GM18951 (cell line): ENCODE results near the gene STXBP6.

ENCODE experiments used
- POLR2A ChIP-seq: IDR thresholded peaks from 4 replicates; pipeline ENCODE4 v1.6.1; 2011; ENCODE audit warnings: mild to moderate bottlenecking; ENCODE audit not compliant: insufficient read length, insufficient read depth; ENCODE audit errors: extremely low read depth
- in situ Hi-C: fragments of 300-500 bp; cut with MboI; formaldehyde crosslinking; loops from one replicate; pipeline ENCODE4 v1.12.0; 2022; ENCODE audit warnings: low sequenced_read_pairs, mixed read lengths, inconsistent platforms; ENCODE audit not compliant: unreplicated experiment

Gene STXBP6

GRCh38 chr14:25074099-25074685 lies 24.2 kb upstream of the STXBP6 start:
- in situ Hi-C loops: no loop called here
- TF ChIP-seq POLR2A: no peak

DNA sequence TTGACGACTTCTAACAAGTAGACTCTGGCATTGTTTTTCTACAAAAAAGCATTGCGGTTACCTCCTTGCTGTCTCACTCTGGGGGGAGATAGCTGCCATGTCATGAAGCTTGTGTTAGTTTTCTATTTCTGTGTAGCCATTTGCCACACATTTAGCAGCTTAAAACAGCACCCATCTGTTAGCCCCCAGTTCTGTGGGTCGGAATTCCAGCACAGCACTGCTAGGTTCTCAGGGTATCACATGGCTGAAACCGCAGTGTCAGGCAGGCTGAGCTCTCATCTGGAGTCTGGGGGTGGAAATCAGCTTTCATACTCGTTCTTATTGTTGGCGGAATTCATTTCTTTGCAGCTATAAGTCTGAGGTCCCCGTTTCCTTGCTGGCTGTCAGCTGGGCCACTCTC lies 19.9 kb upstream of the STXBP6 start:
- no peak for TF ChIP-seq POLR2A
- in situ Hi-C loops: no loop called here

GRCh38 chr14:25067600-25067999 lies 17.7 kb upstream of the STXBP6 start:
- in situ Hi-C loops: no loop called here
- no peak for TF ChIP-seq POLR2A

- no peak for TF ChIP-seq POLR2A
- in situ Hi-C loops: no loop called here
These were observed 12.0 kb upstream of the STXBP6 start for GRCh38 chr14:25062022-25062321.

- TF ChIP-seq POLR2A: no peak
These were observed 6.7 kb upstream of the STXBP6 start for GRCh38 chr14:25056688-25057078.

DNA sequence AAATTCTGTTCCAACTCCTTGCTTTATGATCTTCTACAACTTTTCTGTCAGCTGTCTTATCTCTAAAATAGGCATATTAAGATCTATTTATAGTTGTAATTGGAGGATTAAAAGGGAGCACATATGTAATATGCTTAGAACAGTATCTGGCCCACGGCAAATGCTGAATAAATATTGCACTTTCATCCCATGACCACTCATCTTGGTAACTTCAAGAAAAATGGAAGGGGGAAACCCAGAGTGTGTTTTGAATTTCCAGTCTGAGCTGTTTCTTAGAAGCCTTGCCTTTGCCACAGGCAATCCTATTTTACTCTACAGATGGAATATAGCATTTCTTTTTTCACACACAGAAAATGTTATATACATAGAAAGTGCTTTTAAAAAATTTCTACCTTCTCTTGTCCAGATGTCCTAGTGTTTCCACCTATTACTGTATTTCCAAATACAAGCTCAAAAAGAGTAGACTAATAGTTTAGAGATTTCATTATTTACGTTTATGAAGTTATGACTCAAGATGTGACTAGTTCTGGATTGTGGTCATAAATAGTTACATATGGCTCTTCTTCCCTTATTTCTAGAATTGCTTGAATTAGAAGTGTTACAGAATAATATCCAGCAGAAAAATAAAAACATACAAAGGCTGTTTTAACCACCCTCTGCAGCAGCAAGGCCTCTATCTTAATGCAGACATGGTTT lies 6.2 kb upstream of the STXBP6 start:
- no peak for TF ChIP-seq POLR2A
- in situ Hi-C loops: no loop called here

More at GRCh38 chr14:25056688-25057078, 6.7 kb upstream of the STXBP6 start:
- in situ Hi-C loops: no loop called here

GRCh38 chr14:25055005-25055404 lies 5.1 kb upstream of the STXBP6 start:
- in situ Hi-C loops: no loop called here
- no peak for TF ChIP-seq POLR2A

GRCh38 chr14:25053585-25053984 lies 3.6 kb upstream of the STXBP6 start:
- in situ Hi-C loops: no loop called here
- no peak for TF ChIP-seq POLR2A

GRCh38 chr14:25052921-25053320 lies 3.0 kb upstream of the STXBP6 start:
- no peak for TF ChIP-seq POLR2A
- in situ Hi-C loops: no loop called here

- in situ Hi-C loops: no loop called here
- no peak for TF ChIP-seq POLR2A
These were observed 2.4 kb upstream of the STXBP6 start for GRCh38 chr14:25052385-25052784.

- no peak for TF ChIP-seq POLR2A
- in situ Hi-C loops: no loop called here
These were observed 563 bp upstream of the STXBP6 start for GRCh38 chr14:25050269-25051150.

DNA sequence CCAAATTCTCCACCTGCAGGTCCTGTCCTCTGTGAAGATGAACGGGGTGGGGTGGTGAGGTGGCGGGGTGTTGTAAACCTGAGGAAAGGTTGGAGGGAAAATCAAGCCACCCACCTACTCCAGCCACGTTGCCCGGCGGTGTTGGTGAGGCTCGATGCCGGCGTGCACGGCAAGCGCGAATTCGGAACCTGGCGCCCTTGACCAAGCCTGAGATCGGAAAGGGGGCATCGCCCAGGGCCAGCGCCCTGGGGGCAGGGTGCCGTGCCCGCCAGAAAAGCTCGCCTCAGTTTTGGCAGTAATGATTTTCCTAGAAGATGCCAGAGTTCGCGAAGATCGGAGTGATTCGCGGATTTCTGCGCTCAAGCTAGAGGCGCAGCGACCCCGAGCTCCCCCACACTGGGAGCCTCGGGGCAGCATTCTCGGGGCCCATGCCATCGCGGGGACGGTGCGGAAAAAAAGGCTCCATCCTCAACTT lies 817 bp downstream of the STXBP6 start:
- in situ Hi-C loops: no loop called here
- TF ChIP-seq POLR2A: no peak

DNA sequence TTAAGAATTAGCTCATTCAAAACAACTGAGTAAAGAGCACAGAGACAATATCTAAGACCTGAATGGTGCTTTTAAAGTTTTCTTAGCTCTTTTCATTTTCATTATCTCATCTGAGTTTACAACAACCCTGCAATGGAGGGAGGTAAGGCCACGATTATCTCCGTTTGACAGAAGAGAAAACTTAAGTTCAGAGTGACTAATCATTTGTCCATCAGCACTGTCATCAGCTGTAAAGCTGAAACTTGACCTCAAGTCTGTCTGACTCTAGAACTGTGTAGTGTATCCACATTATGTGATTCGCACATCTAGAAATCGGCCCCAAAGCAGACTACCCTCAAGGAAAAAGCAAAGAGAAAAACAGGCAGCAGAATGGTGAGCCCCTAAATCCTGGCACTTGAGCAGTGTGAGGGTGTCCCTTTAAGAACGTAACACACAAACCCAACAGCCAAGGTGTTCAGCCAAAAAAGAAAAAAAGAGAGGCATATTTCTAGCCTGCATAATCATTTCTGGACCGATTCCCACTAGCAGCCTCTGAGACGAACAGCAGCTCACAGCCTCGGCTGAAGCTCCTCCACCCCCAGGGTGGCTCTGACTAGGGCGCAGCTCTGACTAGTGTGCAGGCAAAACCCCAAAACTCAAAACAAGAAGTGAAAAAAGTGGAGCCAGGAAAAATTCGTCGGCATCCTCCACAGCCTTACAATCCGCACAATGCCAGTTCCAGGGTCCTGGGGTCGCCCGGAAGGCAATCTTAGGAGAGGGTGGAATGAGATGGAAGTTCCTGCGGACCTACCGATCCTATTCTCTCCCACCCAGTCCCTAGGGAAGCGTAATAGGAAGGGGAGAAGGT lies 1.6 kb downstream of the STXBP6 start:
- in situ Hi-C loops: no loop called here
- no peak for TF ChIP-seq POLR2A
